Hepatocyte (in vitro differentiated cells): Measurements from ENCODE around the gene PTPRK.
"Not testable (repeated sequence)": the region's sequence is repeated elsewhere in the genome, so short reads cannot be mapped to it uniquely, and the experiment has no call there.

Source experiments
- CTCF ChIP-seq: fragments of 200-600 bp; sonication (generic); IDR thresholded peaks from 2 replicates; pipeline ENCODE4 v1.5.1; 2016; ENCODE audit warnings: antibody characterized with exemption, mild to moderate bottlenecking; ENCODE audit not compliant: poor library complexity
- EZH2 ChIP-seq: fragments of 200-600 bp; sonication (generic); IDR thresholded peaks from 2 replicates; pipeline ENCODE4 v1.6.1; 2016; ENCODE audit warnings: antibody characterized with exemption, mild to moderate bottlenecking, borderline replicate concordance

- not testable (repeated sequence) for TF ChIP-seq CTCF, EZH2
Measured at GRCh38 chr6:127926441-127926840, 594.0 kb downstream of the PTPRK start.
